Hematopoietic multipotent progenitor cell treated with erythropoietin and hydrocortisone succinate and interleukin-3 and kit ligand, for 15 days (in vitro differentiated cells): Measurements from ENCODE around the gene SELENON.

ENCODE experiments used
- DNase-seq: peaks from one replicate; pipeline ENCODE4 v3.0.0-alpha.2; 2015; ENCODE audit warnings: low spot score

SELENON gene

DNA sequence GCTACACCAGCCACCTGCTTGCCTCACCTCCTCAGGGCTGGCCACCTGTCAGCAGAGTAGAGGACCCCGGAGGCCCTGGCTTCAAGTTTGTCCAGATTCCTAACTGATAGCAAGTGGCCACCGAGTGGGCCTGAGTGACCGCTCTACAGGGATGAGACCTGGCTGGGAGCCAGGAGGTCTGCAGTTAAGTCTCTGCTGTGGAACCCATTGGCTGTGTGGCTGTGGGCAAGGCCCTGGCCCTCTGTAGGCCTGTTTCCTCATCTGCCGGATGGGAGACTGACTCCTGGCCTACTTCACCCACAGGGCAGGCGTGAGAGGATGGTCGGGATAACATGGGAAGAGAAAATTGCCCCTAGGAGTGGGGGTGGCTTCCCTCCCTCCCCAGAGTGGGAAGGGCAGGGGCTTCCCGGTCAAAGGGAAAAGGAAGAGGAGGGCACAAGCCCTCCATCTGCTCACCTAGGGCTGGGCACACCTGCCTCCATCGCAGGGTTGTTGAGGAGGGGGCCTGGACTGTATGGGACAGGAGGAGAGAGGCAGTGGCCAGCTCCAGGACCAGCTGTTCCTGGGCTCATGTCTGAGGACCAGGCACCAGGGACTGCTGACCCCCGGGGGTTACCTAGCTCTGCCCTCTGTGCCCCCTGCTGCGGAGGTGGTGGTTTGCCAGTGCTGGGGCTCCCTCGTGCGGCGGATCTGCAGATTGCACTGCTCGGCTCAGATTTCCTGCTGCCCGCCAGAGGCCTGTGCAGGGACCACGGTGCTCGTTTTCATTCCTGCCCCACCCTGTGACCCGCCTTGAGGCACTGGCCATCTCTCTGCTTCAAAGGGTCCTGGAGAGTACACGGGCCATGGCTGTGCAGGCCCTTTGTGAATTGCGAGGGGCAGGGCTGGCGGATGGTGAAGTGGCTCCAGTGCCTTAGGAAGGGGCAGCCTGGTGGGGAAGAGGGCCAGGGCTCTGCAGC lies 10.6 kb downstream of the SELENON start:
- peak; percentile 63 for DNase-seq

DNA sequence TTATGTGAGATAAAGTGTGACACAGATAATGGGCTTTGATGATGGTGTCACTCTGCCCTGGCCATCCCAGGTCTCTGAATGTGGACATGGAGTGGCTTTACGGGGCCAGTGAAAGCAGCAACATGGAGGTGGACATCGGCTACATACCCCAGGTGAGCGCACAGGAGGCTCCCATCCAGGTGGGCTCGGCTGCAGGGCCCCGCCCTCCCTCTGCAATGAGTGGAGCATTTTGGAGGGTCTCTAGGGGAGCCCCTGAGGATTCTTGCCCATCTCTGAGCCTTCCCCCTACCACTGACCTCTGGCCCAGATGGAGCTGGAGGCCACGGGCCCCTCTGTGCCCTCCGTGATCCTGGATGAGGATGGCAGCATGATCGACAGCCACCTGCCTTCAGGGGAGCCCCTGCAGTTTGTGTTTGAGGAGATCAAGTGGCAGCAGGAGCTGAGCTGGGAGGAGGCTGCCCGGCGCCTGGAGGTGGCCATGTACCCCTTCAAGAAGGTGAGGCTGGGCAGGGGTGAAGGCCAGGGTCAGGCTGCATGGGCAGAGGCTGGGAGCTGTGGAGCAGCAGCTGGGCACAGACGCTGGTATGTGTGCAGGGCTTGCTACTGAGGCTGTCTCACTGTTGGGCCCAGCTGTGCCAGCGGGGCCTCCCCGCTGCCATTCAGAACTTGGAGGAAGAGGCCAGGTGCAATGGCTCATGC lies 11.5 kb downstream of the SELENON start:
- DNase-seq = no peak

DNA sequence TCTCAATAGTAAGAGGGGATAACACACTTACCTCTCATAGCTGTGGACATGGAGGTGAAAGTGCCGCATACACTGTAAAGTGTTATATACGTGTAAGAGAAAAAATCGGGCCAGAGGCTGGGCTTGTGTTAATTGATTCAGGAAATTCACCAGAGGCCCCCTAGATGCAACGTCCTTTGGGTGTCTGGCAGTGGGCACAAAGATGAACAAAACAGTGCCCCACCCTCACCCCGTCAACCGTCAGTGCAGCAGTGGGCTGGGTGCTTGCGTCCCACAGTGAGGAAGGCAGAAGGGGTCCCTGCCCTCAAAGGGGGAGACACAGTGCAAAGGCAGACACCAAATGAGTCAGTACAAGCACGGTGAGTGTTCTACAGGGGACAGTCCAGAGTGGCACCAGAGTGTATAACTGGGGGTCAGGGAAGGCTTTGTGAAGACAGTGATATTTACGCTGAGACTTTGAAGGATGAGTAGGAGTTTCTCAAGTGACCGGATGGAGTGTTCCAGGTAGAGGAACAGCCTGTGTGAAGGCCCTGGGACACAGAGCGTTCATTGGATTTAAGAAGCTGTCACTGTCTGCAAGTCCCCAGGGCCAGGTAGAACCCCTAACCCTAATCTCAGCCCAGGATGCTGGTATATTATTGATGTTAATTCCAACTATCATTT lies 13.2 kb downstream of the SELENON start:
- no peak for DNase-seq

DNA sequence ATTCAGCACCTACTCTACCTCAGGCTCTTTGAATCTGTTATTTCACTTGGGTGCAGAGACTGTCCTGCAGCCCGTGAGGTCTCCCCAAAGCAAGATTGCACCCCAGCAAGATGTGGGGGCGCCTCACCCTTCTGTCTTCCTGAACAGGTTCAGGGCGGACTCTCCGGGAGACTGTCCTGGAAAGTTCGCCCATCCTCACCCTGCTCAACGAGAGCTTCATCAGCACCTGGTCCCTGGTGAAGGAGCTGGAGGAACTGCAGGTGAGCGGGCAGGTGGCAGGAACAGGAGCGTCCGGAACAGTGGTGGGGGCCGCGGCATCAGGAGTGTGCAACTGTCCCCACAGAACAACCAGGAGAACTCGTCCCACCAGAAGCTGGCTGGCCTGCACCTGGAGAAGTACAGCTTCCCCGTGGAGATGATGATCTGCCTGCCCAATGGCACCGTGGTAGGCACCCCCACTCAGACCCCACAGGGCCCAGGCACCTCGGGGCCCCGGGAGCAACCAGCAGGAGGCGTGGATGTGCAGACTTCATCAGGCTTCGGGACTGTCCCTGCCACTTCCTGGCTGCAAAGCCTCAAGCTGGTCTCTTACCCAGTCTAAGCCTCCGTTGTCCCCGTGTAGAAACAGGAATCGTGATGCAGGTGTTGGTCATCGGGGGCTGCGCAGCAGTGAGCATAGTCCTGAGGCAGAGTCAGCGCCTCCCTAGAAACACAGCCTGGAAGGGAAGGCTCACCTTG lies 13.9 kb downstream of the SELENON start:
- no peak for DNase-seq

DNA sequence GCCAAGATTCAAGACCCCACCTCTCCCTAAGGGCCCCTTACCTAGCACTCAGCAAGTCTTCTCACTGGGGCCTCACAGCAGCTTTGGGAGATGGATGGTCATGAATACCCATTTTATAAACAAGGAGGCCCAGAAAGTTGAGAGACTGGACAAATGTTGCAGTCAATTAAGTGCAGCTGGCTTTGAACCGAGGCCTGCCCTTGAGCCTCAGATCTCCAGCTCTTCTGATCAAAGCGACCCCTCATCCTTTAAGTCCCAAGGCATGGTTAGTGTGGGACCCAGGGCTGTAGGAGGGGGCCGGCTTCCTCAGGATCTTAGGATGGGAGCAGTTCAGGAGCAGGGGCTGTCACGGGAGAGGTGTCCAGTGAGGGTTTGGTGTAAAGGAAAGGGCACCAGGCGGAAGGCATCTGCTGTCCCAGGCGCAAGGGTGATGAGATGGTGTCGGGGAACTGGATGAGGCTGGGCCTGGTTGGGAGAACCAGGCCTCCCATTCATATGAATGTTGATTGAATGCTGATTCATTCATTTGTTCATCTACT lies 14.6 kb downstream of the SELENON start:
- DNase-seq = no peak

DNA sequence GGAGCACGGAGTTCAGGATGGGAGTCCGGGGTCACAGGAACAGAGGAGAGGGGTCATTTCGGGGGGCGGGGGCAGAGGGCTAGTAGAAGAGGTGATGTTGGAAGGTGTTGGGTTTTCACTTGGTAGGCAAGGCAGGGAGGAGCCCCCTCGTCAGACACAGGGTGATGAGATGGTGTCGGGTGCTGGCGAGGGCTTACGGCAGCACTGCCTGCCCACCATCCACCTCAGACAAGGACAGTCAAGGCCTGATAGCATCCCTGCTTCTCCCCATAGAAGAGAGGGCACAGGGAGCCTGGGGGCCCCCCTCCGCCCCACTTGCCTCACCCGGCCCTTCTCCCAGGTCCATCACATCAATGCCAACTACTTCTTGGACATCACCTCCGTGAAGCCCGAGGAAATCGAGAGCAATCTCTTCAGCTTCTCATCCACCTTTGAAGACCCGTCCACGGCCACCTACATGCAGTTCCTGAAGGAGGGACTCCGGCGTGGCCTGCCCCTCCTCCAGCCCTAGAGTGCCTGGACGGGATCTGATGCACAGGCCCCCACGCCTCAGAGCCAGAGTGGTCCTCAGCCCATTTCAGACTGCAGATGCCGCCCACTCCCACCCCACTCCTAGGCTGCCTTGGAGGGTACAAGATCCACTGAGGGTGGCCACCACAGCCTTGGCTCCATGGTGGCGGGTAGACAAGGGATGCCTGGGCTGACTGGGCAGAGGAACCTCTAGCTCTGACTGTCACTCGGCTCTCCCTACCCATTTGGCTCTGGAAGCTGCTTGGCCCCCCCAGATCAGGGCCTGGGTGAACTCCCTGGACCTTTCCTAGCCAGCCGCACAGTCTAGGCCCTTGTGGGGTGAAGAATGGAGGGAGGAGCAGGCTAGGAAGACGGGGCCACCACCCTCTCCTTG lies 15.5 kb downstream of the SELENON start:
- no peak for DNase-seq

DNA sequence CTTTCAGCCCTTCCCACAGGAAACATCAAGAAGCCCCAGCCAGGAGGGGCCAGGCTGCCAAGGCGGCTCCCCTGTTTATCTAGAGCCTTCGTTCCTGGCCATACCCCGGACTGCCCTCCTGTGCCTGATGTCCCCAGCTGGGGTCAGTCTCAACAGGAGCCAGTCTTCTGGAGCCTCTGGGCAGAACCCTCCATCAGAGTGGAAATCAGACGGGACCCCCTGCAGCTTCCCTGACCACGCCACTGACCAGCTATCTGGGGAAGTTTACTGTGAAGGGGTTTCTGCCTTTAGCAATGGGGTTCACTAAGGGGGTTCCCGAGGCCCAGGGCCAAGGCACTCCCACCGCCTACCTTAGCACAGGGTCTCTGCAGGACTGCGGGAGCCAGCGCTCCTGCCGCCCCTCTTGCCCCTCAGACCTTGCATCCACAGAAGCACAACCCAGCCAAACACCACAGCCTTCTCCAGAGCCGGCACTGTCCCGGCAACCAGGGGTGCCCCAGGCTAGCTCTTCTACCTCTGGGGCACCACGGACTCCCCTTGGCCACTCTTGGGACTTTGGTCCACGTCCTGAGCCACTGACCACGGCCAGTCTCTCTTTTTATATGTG lies 16.2 kb downstream of the SELENON start:
- DNase-seq = no peak

DNA sequence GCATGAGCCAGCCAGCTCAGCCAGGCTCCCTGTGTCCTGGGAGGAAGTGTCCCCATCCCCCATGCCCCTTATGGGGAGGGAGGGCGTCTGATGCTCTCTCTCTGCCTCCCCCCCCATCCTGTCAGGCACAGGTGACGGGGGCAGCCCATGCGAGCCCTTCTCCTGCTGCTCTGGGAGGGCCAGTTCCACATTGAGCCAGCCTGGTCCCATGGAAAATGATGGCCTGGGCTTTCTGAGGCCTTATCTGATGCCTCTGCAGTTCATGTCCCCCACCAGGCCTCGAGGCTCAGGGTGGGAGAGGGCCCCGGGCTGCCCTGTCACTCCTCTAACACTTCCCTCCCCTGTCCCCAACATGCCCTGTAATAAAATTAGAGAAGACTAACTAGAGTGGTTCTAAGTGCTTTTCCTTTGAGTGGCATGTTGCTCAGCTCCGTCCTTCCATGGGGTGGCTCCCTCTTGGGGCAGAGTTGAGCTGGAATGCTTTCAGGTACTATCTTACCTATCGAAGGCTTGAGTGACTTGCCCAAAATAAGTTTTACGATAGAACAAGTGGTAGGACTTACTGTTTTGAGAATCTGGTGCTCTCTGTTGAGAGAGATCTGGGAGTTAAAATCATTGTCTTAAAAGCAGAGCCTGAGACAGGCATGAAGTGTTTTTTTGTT lies 18.0 kb downstream of the SELENON start:
- DNase-seq = no peak

DNA sequence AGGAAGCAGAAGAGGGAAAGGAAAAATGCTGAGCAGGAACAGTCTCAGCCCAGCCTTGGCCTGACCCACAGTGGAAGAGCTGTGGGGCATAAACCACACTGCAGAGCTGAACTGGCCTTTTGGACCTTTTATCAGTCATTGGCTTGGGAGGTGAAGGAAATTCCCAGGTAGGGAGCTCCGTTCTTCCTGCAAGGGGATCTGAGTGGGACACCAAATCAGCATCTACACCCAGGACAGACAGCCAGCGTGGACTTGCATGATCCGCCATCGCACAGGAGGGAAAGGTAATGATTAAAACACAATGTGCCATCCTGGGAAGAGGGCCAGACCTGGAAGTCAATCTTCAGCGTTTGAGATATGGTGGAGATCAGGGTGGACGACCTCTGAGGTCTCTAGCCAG lies 18.6 kb downstream of the SELENON start:
- DNase-seq = no peak

DNA sequence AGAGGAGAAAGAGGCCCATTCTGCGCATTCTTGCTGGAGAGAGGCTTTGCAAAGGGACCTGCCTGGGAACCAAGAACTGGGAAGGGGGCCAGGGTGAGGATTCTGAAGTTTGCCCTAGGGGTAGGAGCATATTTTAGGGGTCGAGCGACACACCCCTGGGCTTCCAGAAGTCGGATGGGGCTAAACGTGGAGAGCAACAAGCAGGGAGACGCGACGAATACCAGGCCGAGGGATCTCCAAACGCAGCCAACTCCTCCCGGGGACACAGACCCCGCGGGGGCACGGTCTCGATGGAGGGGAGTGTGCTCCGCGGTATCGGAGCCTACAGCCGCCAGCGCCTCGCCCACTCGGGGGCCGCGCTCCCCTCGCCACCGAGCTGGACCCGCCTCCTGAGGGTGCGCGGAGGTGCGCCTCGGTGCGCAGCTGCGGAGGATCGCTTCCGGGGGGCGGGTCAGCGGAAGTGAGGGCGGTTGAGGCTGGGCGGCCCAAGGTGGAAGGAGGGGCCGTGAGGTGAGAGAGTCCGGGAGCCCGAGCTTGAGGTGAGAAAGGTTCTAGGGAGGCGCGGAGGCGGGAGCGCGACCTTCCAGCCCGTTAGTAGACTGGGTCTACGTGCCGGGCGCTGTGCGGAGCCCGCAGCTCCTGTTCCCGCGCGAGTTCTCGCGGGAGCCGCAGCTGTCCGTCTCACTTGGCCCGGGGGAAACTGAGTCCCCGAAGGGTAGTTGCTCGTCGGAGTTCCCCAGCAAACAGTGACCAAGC lies 19.7 kb downstream of the SELENON start, which contains the start of gene MTFR1L:
TSS of gene MTFR1L (plus strand) at position 464 of the 756 bp plus-strand sequence. CDS start 3,151 bp downstream, outside the sequence.
- peak; percentile 79 for DNase-seq

DNA sequence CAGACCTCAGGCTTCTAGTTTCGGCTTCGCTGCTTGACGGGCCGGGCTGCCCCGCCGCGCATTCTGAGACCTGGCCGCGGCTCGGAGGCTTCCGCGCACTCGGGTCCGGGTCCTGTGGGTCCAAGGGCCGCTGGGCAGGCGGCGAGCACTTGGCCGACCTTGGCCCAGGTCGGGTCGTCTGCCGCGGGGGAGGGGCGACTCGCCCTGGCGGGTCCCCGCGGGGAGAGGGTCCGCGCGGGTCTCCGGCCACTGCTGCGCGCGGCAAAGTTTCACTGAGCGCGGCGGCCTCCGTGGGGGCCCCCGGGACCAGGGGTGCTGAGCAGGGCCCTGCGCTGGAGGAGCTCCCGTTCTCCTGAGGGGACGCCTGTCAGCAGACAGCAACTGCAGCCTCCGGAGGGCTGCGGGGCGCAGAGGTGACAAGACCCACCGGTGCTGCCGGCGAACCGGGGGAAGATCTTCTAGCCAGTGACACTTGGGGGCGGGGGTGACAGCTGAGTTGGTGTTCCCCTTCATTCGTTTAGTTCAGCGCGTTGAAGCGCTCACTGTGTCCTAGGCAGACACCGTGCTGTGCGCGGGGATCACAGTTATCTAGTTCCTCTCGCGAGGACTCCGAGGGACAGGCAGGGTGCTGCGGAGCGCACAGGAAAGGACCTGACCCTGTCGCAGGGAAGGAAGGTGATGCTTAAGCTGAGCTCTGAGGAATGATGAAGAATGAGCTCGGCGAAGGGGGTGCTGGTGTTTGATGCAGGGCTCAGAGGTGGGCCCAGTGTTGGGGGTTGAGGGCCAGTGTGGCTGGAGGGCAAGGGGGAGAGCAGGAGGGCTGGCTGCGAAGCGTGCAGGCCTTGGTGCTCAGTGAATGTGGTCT lies 20.5 kb downstream of the SELENON start:
- DNase-seq = peak; percentile 47

DNA sequence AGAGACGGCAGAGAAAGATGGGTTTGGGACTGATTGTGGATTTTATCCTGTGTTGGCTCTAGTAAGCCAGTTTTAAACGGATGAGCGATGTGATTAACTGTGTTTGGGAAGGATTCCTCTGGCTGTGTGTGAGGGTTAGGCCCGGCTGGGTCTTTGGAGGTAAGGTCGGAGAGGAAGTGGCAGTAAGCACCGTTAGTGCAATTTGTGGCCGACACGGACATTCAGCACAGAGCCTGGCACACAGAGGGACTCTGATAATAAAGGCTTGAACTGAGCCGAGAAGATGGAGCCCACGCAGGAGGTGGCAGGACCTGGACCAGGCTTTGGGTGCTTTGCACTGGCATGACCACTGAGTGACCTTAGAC lies 21.1 kb downstream of the SELENON start:
- DNase-seq = no peak

DNA sequence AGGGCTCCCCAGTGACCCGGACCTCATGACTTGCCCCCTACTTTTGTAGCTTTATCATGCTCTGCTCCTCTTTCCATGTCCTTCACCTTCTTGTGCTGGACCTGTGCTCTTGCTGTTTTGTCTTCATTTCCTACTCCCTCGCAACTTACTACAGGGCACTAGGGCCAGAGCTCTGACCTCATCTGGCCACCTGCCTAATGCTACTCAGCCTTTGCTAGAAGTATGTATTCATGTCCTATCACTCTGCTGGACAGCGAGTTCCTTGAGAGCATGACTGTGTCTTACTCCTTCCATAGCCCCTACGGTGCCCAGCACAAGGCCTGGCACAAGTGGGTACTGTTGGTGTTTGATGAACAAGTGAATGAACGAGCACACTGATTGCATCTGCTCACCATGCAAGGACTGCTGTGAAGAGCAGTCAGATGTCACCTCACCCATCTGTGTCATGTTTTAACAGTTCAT lies 21.7 kb downstream of the SELENON start:
- no peak for DNase-seq

DNA sequence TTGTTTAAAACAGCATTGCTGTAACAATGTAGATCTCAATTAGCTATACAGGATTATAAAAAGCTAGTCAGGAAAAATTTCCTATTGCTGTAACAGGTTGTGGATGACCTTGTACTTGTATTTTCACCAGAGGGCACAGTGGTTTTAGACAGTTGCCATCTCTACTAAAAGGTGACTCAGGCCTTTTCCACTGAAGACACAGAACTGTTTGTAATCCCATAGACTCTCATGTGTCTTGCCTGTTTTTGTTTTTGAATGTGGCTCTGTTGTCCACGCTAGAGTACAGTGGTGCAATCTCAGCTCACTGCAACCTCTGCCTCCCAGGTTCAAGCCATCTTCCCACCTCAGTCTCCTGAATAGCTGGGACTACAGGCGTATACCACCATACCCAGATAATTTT lies 25.6 kb downstream of the SELENON start:
- no peak for DNase-seq

DNA sequence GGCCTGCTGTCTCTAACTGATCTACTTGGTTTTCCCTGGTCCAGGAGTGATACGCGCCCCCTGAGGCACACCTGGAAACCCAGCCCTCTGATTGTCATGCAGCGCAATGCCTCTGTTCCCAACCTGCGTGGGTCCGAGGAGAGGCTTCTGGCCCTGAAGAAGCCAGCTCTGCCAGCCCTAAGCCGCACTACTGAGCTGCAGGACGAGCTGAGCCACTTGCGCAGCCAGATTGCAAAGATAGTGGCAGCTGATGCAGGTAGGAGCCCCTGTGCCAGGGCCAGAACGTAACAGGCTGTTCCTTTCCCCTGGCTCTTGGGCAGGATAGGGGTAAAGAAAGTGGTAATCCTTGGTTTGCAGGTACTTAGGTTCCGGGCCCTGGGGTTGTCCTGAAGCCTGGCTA lies 26.6 kb downstream of the SELENON start:
- DNase-seq = no peak

DNA sequence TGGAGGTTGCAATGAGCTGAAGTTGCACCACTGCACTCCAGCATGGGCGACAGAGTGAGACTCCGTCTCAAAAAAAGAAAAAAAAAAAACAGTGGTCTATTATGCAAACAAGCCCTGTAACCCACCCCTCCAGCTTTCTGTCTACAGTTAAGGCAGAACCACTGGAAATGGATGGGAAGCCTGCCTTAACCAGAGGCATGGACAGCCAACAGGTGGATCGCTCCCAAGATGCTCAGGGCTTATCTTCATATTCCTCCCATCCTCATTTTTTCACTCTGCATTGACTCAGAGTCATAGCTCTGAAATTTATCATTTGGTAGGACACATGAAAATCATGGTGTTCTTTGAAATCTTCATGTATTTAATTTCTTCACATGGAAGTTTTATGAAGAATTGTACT lies 28.5 kb downstream of the SELENON start:
- no peak for DNase-seq

DNA sequence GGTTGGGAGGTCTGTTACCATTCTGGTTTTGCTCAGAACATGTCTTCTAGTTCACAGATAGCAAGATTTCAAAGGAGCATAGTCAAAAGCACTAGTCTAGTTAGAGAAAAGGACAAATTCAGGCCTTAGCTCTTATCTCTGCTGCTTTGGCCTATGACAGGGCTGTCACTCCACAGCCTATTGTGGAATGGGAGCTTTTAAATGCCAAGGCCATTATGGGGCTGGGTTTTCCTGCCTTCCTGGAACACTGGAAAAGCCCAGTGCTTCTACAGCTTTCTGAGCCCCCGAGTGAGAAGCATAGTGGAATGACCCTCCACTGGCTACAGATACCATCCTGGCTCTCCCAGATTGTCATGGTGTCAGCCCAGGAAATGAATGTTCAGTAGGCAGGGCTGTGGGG lies 29.1 kb downstream of the SELENON start:
- no peak for DNase-seq
